ENCODE results near the gene DALRD3. TPM values are rescaled to one million over a fixed set of nuclear protein-coding genes. Genes with fewer than 3 reads are reported as not detected.

DALRD3 gene
- total RNA-seq, 5 donors from 2014 or later (not counting 1 experiment from before 2014, with no cell fraction given): 20.8 to 35.1 (median 30.3) TPM

- Histone ChIP-seq H3K27ac (ENCODE audit: low read length) (peak overlapping the region; percentile 75), H3K4me1 (ENCODE audit: control insufficient read depth in 1 of 2, extremely low read depth in 1 of 2, insufficient read depth in 2 of 2, low read length in 2 of 2) (peaks cover 20 to 52% of the 10 kb centered on the region in 2 experiments), H3K27me3 (replicated peaks in 1 of 2; ENCODE audit: control insufficient read depth in 2 of 2, extremely low read depth in 1 of 2, insufficient read depth in 2 of 2, low read length in 1 of 2) (no peaks in the 10 kb centered on the region), H3K4me3 (ENCODE audit: control insufficient read depth in 1 of 2, extremely low read depth in 1 of 2, low read length in 1 of 2) (peak overlapping the region; percentile 85 to 90), H3K9me3 (no peaks in the 10 kb centered on the region), H3K36me3 (ENCODE audit: control insufficient read depth in 2 of 2, extremely low read depth in 1 of 2, insufficient read depth in 1 of 2, low read length in 1 of 2) (peaks cover 13 to 34% of the 10 kb centered on the region in 2 donors)
- ATAC-seq (replicated peaks in 1 of 4) (no peak), DNase-seq (no peak)
- peaks cover 47 to 54% (median 52%) of the 10 kb centered on the region in 3 donors for H3K4me1 Mint-ChIP-seq
- ChIA-PET CTCF (interaction anchor here (0.6 to 3.6 kb wide), 5 partner anchors 11 to 362 kb away, joined by 3 to 46 read pairs (median 6); partner anchors contain the start of gene WDR6 (in 2 of the 2)), POLR2A (interaction anchor here (0.5 to 1.5 kb wide), 5 partner anchors 10 to 53 kb away, joined by 3 to 11 read pairs (median 5); partner anchors contain the start of gene WDR6 (in 1 of the 2))
- peak overlapping the region; percentile 76 to 78 for H3K27ac Mint-ChIP-seq
- 42% methylated on average over 12 of the region's 12 CpGs for WGBS (ENCODE audit: insufficient coverage)
- peaks cover 18% of the 10 kb centered on the region for H3K36me3 Mint-ChIP-seq
- no peaks in the 10 kb centered on the region for H3K9me3 Mint-ChIP-seq
- peak overlapping the region; percentile 90 to 93 (median 91) for H3K4me3 Mint-ChIP-seq
- no peaks in the 10 kb centered on the region for H3K27me3 Mint-ChIP-seq
Observed at GRCh38 chr3:49019941-49020329, 1.6 kb upstream of the DALRD3 start.

DNA sequence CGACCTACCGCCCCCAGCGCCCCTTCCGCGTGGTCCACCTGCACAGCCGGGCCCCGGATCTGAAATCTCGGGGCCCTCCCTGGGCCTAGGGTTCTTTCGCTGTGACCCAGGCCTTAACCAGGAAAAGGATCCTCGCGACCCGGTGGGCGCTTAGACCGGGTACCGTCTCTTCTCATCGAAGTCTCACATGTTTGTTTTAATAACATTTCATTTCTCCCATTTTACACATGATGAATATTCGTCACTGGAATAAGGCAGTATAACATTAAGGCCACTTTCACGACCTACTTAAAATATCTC, 277 bp upstream of the DALRD3 start:
- POLR2A ChIA-PET: interaction anchor here (0.7 to 1.7 kb wide), 3 partner anchors 11 to 102 kb away, joined by 3 to 6 read pairs (median 3); partner anchors contain the start of genes USP19 (in 1 of the 2) and WDR6 (in 1 of the 2)
- no peak for DNase-seq
- no peak for ATAC-seq (replicated peaks in 1 of 4)
- CTCF ChIA-PET: no interaction called here
- Mint-ChIP-seq H3K27ac (peak overlapping the region; percentile 85 to 91), H3K36me3 (peaks cover 16% of the 10 kb centered on the region), H3K4me3 (peak overlapping the region; percentile 90 to 93 (median 91)), H3K9me3 (no peaks in the 10 kb centered on the region), H3K27me3 (no peaks in the 10 kb centered on the region), H3K4me1 (peaks cover 39 to 48% (median 47%) of the 10 kb centered on the region in 3 donors)
- no peaks in the 10 kb centered on the region for H3K9me3 ChIP-seq
- H3K27me3 ChIP-seq (replicated peaks in 1 of 2; ENCODE audit: control insufficient read depth in 2 of 2, extremely low read depth in 1 of 2, insufficient read depth in 2 of 2, low read length in 1 of 2): no peaks in the 10 kb centered on the region
- H3K4me1 ChIP-seq (ENCODE audit: control insufficient read depth in 1 of 2, extremely low read depth in 1 of 2, insufficient read depth in 2 of 2, low read length in 2 of 2): peaks cover 20 to 57% of the 10 kb centered on the region in 2 experiments
- peaks cover 18 to 33% of the 10 kb centered on the region in 2 donors for H3K36me3 ChIP-seq (ENCODE audit: control insufficient read depth in 2 of 2, extremely low read depth in 1 of 2, insufficient read depth in 1 of 2, low read length in 1 of 2)
- H3K27ac ChIP-seq (ENCODE audit: low read length): peak overlapping the region; percentile 58
- peak overlapping the region; percentile 71 to 78 for H3K4me3 ChIP-seq (ENCODE audit: control insufficient read depth in 1 of 2, extremely low read depth in 1 of 2, low read length in 1 of 2)
- 2% methylated on average over 16 of the region's 18 CpGs for WGBS (ENCODE audit: insufficient coverage)

DNA sequence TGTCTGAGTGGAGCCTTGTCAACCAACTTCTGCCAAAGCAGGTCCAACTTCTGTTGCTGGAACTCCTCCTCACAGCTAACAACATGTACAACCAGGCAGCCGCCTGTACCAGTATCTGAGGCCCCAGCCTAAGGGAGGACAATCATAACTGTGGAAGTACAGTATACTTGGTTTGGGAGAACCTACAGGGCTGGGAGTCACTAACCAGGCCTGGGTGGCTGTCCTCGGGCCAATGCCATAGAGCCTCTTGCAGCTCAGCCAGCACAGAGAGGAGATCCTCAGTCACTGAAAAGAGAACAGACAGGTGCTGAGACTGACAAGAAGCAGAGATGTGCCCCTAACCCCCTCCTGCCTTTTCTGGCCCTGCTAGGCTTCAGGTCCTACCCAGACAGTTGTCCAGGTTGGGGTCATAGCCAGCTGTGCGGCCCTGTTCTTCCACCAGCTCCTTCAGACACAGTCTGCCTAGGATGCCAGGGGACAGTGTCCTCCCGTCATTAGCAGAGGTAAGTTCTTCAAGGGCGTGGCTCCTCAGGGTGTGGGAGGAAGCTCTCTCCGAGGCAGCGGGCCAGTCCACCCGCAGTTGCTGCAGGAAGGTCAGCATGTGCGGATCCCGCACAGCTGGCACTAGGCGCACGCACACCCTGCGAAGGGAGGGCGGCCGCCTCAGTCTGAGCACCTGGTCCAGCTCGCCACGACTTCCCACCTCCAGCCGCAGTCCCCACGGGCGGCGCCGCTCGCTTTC, 980 bp downstream of the DALRD3 start:
- Histone ChIP-seq H3K4me1 (ENCODE audit: control insufficient read depth in 1 of 2, extremely low read depth in 1 of 2, insufficient read depth in 2 of 2, low read length in 2 of 2) (peaks cover 14 to 45% of the 10 kb centered on the region in 2 experiments), H3K36me3 (ENCODE audit: control insufficient read depth in 2 of 2, extremely low read depth in 1 of 2, insufficient read depth in 1 of 2, low read length in 1 of 2) (peaks cover 30 to 32% of the 10 kb centered on the region in 2 donors), H3K27ac (ENCODE audit: low read length) (peak overlapping the region; percentile 41), H3K27me3 (replicated peaks in 1 of 2; ENCODE audit: control insufficient read depth in 2 of 2, extremely low read depth in 1 of 2, insufficient read depth in 2 of 2, low read length in 1 of 2) (no peaks in the 10 kb centered on the region), H3K4me3 (ENCODE audit: control insufficient read depth in 1 of 2, extremely low read depth in 1 of 2, low read length in 1 of 2) (peak overlapping the region; percentile 71 to 78), H3K9me3 (no peaks in the 10 kb centered on the region)
- Mint-ChIP-seq H3K9me3 (no peaks in the 10 kb centered on the region), H3K27ac (peak overlapping the region; percentile 61 to 66), H3K4me1 (peaks cover 30 to 39% (median 36%) of the 10 kb centered on the region in 3 donors), H3K36me3 (peaks cover 12% of the 10 kb centered on the region), H3K27me3 (no peaks in the 10 kb centered on the region), H3K4me3 (peak overlapping the region; percentile 90 to 93 (median 91))
- ChIA-PET POLR2A (interaction anchor here (0.6 to 1.7 kb wide), 4 partner anchors 10 to 314 kb away, joined by 3 to 6 read pairs (median 4); partner anchors contain the start of genes WDR6 (in 2 of the 2) and IMPDH2 (in 1 of the 2)), CTCF (interaction anchor here in 1 of 2 donors (1.5 kb wide), 1 partner anchor 10 kb away, joined by 9 read pairs; the partner anchor contains the start of gene WDR6)
- DNase-seq: no peak
- WGBS (ENCODE audit: insufficient coverage): 7% methylated on average over 22 of the region's 23 CpGs
- no peak for ATAC-seq (replicated peaks in 1 of 4)

- Mint-ChIP-seq H3K4me3 (peak overlapping the region; percentile 90 to 93 (median 91)), H3K27ac (peak overlapping the region; percentile 61 to 66), H3K9me3 (no peaks in the 10 kb centered on the region), H3K4me1 (peaks cover 36 to 43% (median 38%) of the 10 kb centered on the region in 3 donors), H3K27me3 (no peaks in the 10 kb centered on the region), H3K36me3 (peaks cover 18% of the 10 kb centered on the region)
- Histone ChIP-seq H3K9me3 (no peaks in the 10 kb centered on the region), H3K27ac (ENCODE audit: low read length) (peak overlapping the region; percentile 41), H3K4me1 (ENCODE audit: control insufficient read depth in 1 of 2, extremely low read depth in 1 of 2, insufficient read depth in 2 of 2, low read length in 2 of 2) (peaks cover 14 to 45% of the 10 kb centered on the region in 2 experiments), H3K4me3 (ENCODE audit: control insufficient read depth in 1 of 2, extremely low read depth in 1 of 2, low read length in 1 of 2) (no peak overlapping the region), H3K36me3 (ENCODE audit: control insufficient read depth in 2 of 2, extremely low read depth in 1 of 2, insufficient read depth in 1 of 2, low read length in 1 of 2) (peaks cover 36 to 40% of the 10 kb centered on the region in 2 donors), H3K27me3 (replicated peaks in 1 of 2; ENCODE audit: control insufficient read depth in 2 of 2, extremely low read depth in 1 of 2, insufficient read depth in 2 of 2, low read length in 1 of 2) (no peaks in the 10 kb centered on the region)
- CTCF ChIA-PET: interaction anchor here in 1 of 2 donors (1.5 kb wide), 1 partner anchor 10 kb away, joined by 9 read pairs; the partner anchor contains the start of gene WDR6
- WGBS (ENCODE audit: insufficient coverage): 93% methylated on average over 5 of the region's 6 CpGs
- no peak for ATAC-seq (replicated peaks in 1 of 4)
- POLR2A ChIA-PET: interaction anchor here (1.1 to 1.5 kb wide), 2 partner anchors 9 to 13 kb away, joined by 3 to 4 read pairs; partner anchors contain the start of genes IMPDH2 (in 1 of the 2) and WDR6 (in 1 of the 2)
- DNase-seq: no peak
Observed at GRCh38 chr3:49016414-49017228, 1.8 kb downstream of the DALRD3 start.

- no peak overlapping the region for H3K27ac Mint-ChIP-seq
- Histone ChIP-seq H3K27ac (ENCODE audit: low read length) (no peak overlapping the region), H3K36me3 (ENCODE audit: control insufficient read depth in 2 of 2, extremely low read depth in 1 of 2, insufficient read depth in 1 of 2, low read length in 1 of 2) (peaks cover 36 to 44% of the 10 kb centered on the region in 2 donors), H3K4me3 (ENCODE audit: control insufficient read depth in 1 of 2, extremely low read depth in 1 of 2, low read length in 1 of 2) (no peak overlapping the region), H3K9me3 (no peaks in the 10 kb centered on the region), H3K4me1 (ENCODE audit: control insufficient read depth in 1 of 2, extremely low read depth in 1 of 2, insufficient read depth in 2 of 2, low read length in 2 of 2) (peaks cover 14 to 42% of the 10 kb centered on the region in 2 experiments), H3K27me3 (replicated peaks in 1 of 2; ENCODE audit: control insufficient read depth in 2 of 2, extremely low read depth in 1 of 2, insufficient read depth in 2 of 2, low read length in 1 of 2) (no peaks in the 10 kb centered on the region)
- POLR2A ChIA-PET: no interaction called here
- peaks cover 33 to 44% (median 37%) of the 10 kb centered on the region in 3 donors for H3K4me1 Mint-ChIP-seq
- no peaks in the 10 kb centered on the region for H3K27me3 Mint-ChIP-seq
- no peaks in the 10 kb centered on the region for H3K9me3 Mint-ChIP-seq
- 89% methylated on average over 4 of the region's 6 CpGs for WGBS (ENCODE audit: insufficient coverage)
- DNase-seq (no peak), ATAC-seq (replicated peaks in 1 of 4) (no peak)
- peaks cover 20% of the 10 kb centered on the region for H3K36me3 Mint-ChIP-seq
- H3K4me3 Mint-ChIP-seq: peak overlapping the region in 2 of 3 donors; percentile 31 to 90
- CTCF ChIA-PET: interaction anchor here in 1 of 2 donors (1.0 to 2.6 kb wide), 3 partner anchors 8 to 28 kb away, joined by 3 to 5 read pairs (median 4); partner anchors contain the start of gene WDR6
Observed at GRCh38 chr3:49015765-49016164, 2.6 kb downstream of the DALRD3 start.
